ENCODE measurements around the gene LBX1.
"Not testable (repeated sequence)": the region's sequence is repeated elsewhere in the genome, so short reads cannot be mapped to it uniquely, and the experiment has no call there.

LBX1 gene

DNA sequence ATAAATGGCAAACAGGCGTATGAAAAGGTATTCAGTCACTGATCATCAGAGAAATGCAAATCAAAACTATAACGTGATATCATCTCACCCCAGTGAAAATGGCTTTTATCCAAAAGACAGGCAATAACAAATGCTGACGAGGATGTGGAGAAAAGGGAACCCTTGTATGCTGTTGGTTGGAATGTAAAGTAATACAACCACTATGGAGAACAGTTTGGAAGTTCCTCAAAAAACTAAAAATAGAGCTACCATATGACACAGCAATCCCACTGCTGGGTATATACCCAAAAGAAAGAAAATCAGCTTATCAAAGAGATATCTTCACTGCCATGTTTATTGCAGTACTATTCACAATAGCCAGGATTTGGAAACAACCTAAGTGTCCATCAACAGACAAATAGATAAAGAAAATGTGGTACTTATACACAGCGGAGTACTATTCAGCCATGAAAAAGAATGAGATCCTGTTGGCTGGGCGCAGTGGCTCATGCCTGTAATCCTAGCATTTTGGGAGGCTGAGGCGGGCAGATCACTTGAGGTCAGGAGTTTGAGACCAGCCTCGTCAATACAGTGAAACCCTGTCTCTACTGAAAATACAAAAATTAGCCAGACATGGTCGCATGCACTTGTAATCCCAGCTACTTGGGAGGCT lies 30.8 kb downstream of the LBX1 start:
- DNase-seq: not testable (repeated sequence)

DNA sequence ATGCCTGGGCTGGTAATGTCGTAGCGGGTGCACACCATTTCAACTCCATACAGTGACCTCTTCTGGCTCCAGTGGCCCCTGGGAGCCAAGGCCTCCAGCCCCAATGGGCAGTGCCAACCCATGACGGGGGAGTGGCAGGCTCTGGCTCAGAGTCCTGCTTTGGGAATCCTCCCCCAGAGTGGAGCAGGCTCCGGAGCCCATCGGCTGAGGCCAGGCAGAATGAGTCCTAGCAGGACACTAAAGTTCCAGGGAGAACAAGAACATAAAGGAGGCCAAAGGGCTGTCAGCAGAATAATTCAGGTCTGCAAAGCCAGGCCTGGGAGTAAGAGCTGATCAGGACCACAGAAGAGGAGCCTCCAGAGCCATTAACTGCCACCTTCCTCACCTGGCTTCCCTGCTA lies 33.3 kb downstream of the LBX1 start:
- DNase-seq: no peak

DNA sequence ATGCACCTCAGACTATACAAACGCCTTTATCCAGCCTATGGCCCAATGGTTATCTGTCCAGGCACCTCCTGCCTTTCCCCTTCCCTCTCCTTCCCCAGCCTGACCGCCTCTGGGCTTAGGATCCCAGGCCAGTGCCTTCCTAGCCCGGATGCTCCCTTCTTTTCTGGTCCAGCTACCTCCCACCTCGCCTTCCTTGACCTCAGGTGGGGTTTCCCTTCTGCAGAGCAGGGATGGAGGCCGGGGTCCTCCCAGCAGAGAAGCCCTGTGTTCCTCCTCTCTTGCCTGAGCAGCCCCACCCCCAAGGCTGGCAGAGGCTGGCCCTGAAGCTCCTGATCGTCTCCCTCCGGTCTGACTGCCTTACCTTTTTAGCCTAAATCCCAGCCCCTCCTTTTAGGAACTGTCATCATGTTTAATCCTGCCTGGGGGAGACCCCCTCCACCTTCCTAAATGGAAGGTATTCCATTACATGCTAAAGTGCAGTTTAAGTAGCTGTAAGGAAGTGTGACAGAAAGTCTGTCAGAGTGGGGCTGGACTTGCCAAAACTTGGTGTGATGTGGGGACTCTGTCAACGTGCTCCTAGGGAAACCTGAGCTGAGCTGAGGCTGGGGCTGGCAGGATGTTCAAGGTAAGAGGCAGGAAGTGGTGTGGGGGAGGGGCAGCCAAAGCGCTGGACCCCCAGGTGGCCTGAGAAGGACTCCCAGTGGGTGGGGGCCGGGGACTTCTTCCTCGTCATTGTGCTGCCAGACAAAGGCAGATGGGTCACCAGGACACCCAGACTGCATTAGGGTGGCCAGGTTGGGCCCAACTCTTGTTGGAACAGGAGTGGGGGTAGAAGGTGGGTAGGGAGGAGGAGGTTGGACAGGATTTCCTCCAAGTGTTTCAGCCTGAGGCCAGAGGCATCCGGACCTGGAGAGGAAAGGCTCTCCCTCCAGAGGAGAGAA lies 39.5 kb downstream of the LBX1 start:
- DNase-seq: no peak

- no peak for DNase-seq
Observed at GRCh38 chr10:101188942-101189341, 40.3 kb downstream of the LBX1 start.

DNA sequence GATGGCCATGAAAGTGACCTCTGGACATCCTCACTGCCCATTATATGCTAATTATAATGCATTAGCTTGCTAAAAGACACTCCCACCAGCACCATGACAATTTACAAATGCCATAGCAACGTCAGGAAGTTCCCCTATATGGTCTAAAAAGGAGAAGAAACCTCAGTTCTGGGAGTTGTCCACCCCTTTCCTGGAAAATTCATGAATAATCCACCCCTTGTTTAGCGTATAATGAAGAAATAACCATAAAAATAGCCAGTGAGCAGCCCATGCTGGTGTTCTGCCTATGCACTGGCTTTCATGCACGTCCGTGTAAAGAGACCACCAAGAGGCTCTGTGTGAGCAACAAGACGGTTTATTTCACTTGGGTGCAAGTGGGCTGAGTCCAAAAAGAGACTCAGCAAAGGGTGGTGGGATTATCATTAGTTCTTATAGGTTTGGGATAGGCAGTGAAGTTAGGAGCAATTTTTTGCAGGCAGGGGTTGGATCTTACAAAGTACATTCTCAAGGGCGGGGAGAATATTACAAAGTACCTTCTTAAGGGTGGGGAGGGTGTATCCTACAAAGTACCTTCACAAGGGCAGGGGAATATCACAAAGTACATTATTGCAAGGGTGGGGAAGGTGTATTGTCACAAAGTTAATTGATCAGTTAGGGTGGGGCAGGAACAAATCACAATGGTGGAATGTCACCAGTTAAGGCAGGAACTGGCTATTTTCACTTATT lies 45.6 kb downstream of the LBX1 start:
- no peak for DNase-seq

DNA sequence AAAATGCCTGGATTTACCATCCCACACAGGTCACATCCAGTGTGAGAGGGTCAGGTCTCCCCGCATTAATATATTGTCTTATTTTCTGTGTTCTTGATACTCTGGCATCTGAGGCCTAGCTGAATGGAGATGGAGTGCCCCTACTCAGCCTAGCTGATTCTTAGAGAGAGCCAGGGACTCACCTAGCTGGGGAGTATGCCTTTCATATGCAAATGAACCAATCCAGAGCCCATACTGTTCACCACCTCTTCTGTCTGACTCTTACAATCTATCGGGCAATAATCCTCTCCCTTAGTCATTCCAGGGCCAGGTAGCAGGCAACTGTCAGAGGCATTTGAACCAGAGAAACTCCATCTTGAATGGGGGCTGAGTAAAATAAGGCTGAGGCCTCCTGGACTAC lies 46.3 kb downstream of the LBX1 start:
- DNase-seq: no peak

Data from activated gamma-delta T cell treated with Interleukin-2 at 50 U/mL for 16 hours (primary cell).